Measurements from ENCODE around the gene TUBA1B. TPM values are rescaled to one million over a fixed set of nuclear protein-coding genes. Genes with fewer than 3 reads are reported as not detected.

Gene TUBA1B
- polyA plus RNA-seq, 4 donors = 196 to 1,168 (median 451) TPM

GRCh38 chr12:49092086-49092815, 38.9 kb downstream of the TUBA1B start:
- Histone ChIP-seq H3K4me3 (ENCODE audit: low read depth in 1 of 3, low read length in 3 of 3) (no peak overlapping the region), H3K36me3 (ENCODE audit: control insufficient read depth in 3 of 3, insufficient read depth in 2 of 3, low read depth in 1 of 3, low read length in 3 of 3) (peaks cover 0 to 10% (median 5%) of the 10 kb centered on the region in 3 donors), H3K9me3 (ENCODE audit: control insufficient read depth in 2 of 2, insufficient read depth in 1 of 2, low read depth in 1 of 2, low read length in 1 of 2) (peaks cover 0 to 2% of the 10 kb centered on the region in 2 donors), H3K27me3 (ENCODE audit: control insufficient read depth in 3 of 3, insufficient read depth in 3 of 3, low read length in 3 of 3) (peaks cover 9 to 73% (median 22%) of the 10 kb centered on the region in 3 donors), H3K27ac (ENCODE audit: low read depth in 1 of 3, low read length in 2 of 3) (no peak overlapping the region), H3K4me1 (ENCODE audit: control insufficient read depth in 3 of 3, insufficient read depth in 2 of 3, low read depth in 1 of 3, low read length in 2 of 3) (peaks cover 0 to 40% (median 3%) of the 10 kb centered on the region in 3 donors)
- DNase-seq (peak in 1 of 2 donors; percentile 40), FAIRE-seq (no peak)
- WGBS, 3 donors = 2 to 6% (median 4%) methylated on average over 31 to 32 of the region's 32 CpGs

- DNase-seq = no peak
- no peak for FAIRE-seq
- peaks cover 9 to 73% (median 22%) of the 10 kb centered on the region in 3 donors for H3K27me3 ChIP-seq (ENCODE audit: control insufficient read depth in 3 of 3, insufficient read depth in 3 of 3, low read length in 3 of 3)
- H3K27ac ChIP-seq (ENCODE audit: low read depth in 1 of 3, low read length in 2 of 3) = no peak overlapping the region
- H3K4me1 ChIP-seq (ENCODE audit: control insufficient read depth in 3 of 3, insufficient read depth in 2 of 3, low read depth in 1 of 3, low read length in 2 of 3) = peaks cover 0 to 40% (median 3%) of the 10 kb centered on the region in 3 donors
- no peak overlapping the region for H3K4me3 ChIP-seq (ENCODE audit: low read depth in 1 of 3, low read length in 3 of 3)
- WGBS, 3 donors = 3 to 5% (median 3%) methylated on average over 14 of the region's 14 CpGs
- peaks cover 0 to 5% (median under 1%) of the 10 kb centered on the region in 3 donors for H3K36me3 ChIP-seq (ENCODE audit: control insufficient read depth in 3 of 3, insufficient read depth in 2 of 3, low read depth in 1 of 3, low read length in 3 of 3)
- peaks cover 0 to 2% of the 10 kb centered on the region in 2 donors for H3K9me3 ChIP-seq (ENCODE audit: control insufficient read depth in 2 of 2, insufficient read depth in 1 of 2, low read depth in 1 of 2, low read length in 1 of 2)
Observed at GRCh38 chr12:49091836-49092085, 39.4 kb downstream of the TUBA1B start.

GRCh38 chr12:49091056-49091835, 39.9 kb downstream of the TUBA1B start:
- Histone ChIP-seq H3K36me3 (ENCODE audit: control insufficient read depth in 3 of 3, insufficient read depth in 2 of 3, low read depth in 1 of 3, low read length in 3 of 3) (peaks cover 0 to 3% (median 0%) of the 10 kb centered on the region in 3 donors), H3K9me3 (ENCODE audit: control insufficient read depth in 2 of 2, insufficient read depth in 1 of 2, low read depth in 1 of 2, low read length in 1 of 2) (peaks cover 0 to 2% of the 10 kb centered on the region in 2 donors), H3K4me3 (ENCODE audit: low read depth in 1 of 3, low read length in 3 of 3) (no peak overlapping the region), H3K27ac (ENCODE audit: low read depth in 1 of 3, low read length in 2 of 3) (no peak overlapping the region), H3K27me3 (ENCODE audit: control insufficient read depth in 3 of 3, insufficient read depth in 3 of 3, low read length in 3 of 3) (peaks cover 9 to 73% (median 22%) of the 10 kb centered on the region in 3 donors), H3K4me1 (ENCODE audit: control insufficient read depth in 3 of 3, insufficient read depth in 2 of 3, low read depth in 1 of 3, low read length in 2 of 3) (peaks cover 0 to 40% (median 3%) of the 10 kb centered on the region in 3 donors)
- DNase-seq (no peak), FAIRE-seq (no peak)
- 16 to 27% (median 17%) methylated on average over 41 of the region's 41 CpGs for WGBS, 3 donors

- H3K27me3 ChIP-seq (ENCODE audit: control insufficient read depth in 3 of 3, insufficient read depth in 3 of 3, low read length in 3 of 3) = peaks cover 9 to 68% (median 22%) of the 10 kb centered on the region in 3 donors
- DNase-seq (peak in 1 of 2 donors; percentile 49), FAIRE-seq (no peak)
- WGBS, 3 donors = 2 to 3% (median 3%) methylated on average over 68 to 88 of the region's 88 CpGs
- H3K27ac ChIP-seq (ENCODE audit: low read depth in 1 of 3, low read length in 2 of 3) = no peak overlapping the region
- peaks cover 0 to 2% of the 10 kb centered on the region in 2 donors for H3K9me3 ChIP-seq (ENCODE audit: control insufficient read depth in 2 of 2, insufficient read depth in 1 of 2, low read depth in 1 of 2, low read length in 1 of 2)
- H3K4me3 ChIP-seq (ENCODE audit: low read depth in 1 of 3, low read length in 3 of 3) = peak overlapping the region in 2 of 3 donors; percentile 8 to 28
- no peaks in the 10 kb centered on the region for H3K36me3 ChIP-seq (ENCODE audit: control insufficient read depth in 3 of 3, insufficient read depth in 2 of 3, low read depth in 1 of 3, low read length in 3 of 3)
- peaks cover 0 to 40% (median 3%) of the 10 kb centered on the region in 3 donors for H3K4me1 ChIP-seq (ENCODE audit: control insufficient read depth in 3 of 3, insufficient read depth in 2 of 3, low read depth in 1 of 3, low read length in 2 of 3)
Observed at GRCh38 chr12:49089821-49090773, 41.1 kb downstream of the TUBA1B start.

GRCh38 chr12:49088932-49089330, 42.3 kb downstream of the TUBA1B start:
- Histone ChIP-seq H3K9me3 (ENCODE audit: control insufficient read depth in 2 of 2, insufficient read depth in 1 of 2, low read depth in 1 of 2, low read length in 1 of 2) (peaks cover 0 to 2% of the 10 kb centered on the region in 2 donors), H3K4me3 (ENCODE audit: low read depth in 1 of 3, low read length in 3 of 3) (no peak overlapping the region), H3K36me3 (ENCODE audit: control insufficient read depth in 3 of 3, insufficient read depth in 2 of 3, low read depth in 1 of 3, low read length in 3 of 3) (no peaks in the 10 kb centered on the region), H3K27ac (ENCODE audit: low read depth in 1 of 3, low read length in 2 of 3) (no peak overlapping the region), H3K4me1 (ENCODE audit: control insufficient read depth in 3 of 3, insufficient read depth in 2 of 3, low read depth in 1 of 3, low read length in 2 of 3) (peaks cover 0 to 31% (median 3%) of the 10 kb centered on the region in 3 donors), H3K27me3 (ENCODE audit: control insufficient read depth in 3 of 3, insufficient read depth in 3 of 3, low read length in 3 of 3) (peaks cover 9 to 57% (median 16%) of the 10 kb centered on the region in 3 donors)
- DNase-seq = no peak
- WGBS, 3 donors = 49 to 58% (median 56%) methylated on average over 6 of the region's 6 CpGs
- no peak for FAIRE-seq

- FAIRE-seq = no peak
- WGBS, 3 donors = 1 to 3% (median 2%) methylated on average over 16 to 18 of the region's 18 CpGs
- H3K4me3 ChIP-seq (ENCODE audit: low read depth in 1 of 3, low read length in 3 of 3) = no peak overlapping the region
- peaks cover 0 to 26% (median 3%) of the 10 kb centered on the region in 3 donors for H3K4me1 ChIP-seq (ENCODE audit: control insufficient read depth in 3 of 3, insufficient read depth in 2 of 3, low read depth in 1 of 3, low read length in 2 of 3)
- DNase-seq = peak; percentile 80 to 89
- no peaks in the 10 kb centered on the region for H3K36me3 ChIP-seq (ENCODE audit: control insufficient read depth in 3 of 3, insufficient read depth in 2 of 3, low read depth in 1 of 3, low read length in 3 of 3)
- H3K27ac ChIP-seq (ENCODE audit: low read depth in 1 of 3, low read length in 2 of 3) = no peak overlapping the region
- peaks cover 0 to 2% of the 10 kb centered on the region in 2 donors for H3K9me3 ChIP-seq (ENCODE audit: control insufficient read depth in 2 of 2, insufficient read depth in 1 of 2, low read depth in 1 of 2, low read length in 1 of 2)
- peaks cover 9 to 51% (median 13%) of the 10 kb centered on the region in 3 donors for H3K27me3 ChIP-seq (ENCODE audit: control insufficient read depth in 3 of 3, insufficient read depth in 3 of 3, low read length in 3 of 3)
Observed at GRCh38 chr12:49088150-49088931, 42.9 kb downstream of the TUBA1B start.

- Histone ChIP-seq H3K4me1 (ENCODE audit: control insufficient read depth in 3 of 3, insufficient read depth in 2 of 3, low read depth in 1 of 3, low read length in 2 of 3) (peaks cover 0 to 13% (median 3%) of the 10 kb centered on the region in 3 donors), H3K9me3 (ENCODE audit: control insufficient read depth in 2 of 2, insufficient read depth in 1 of 2, low read depth in 1 of 2, low read length in 1 of 2) (peaks cover 0 to 2% of the 10 kb centered on the region in 2 donors), H3K27me3 (ENCODE audit: control insufficient read depth in 3 of 3, insufficient read depth in 3 of 3, low read length in 3 of 3) (peaks cover 3 to 32% (median 10%) of the 10 kb centered on the region in 3 donors), H3K4me3 (ENCODE audit: low read depth in 1 of 3, low read length in 3 of 3) (no peak overlapping the region), H3K36me3 (ENCODE audit: control insufficient read depth in 3 of 3, insufficient read depth in 2 of 3, low read depth in 1 of 3, low read length in 3 of 3) (no peaks in the 10 kb centered on the region), H3K27ac (ENCODE audit: low read depth in 1 of 3, low read length in 2 of 3) (no peak overlapping the region)
- FAIRE-seq (no peak), DNase-seq (no peak)
- 77 to 84% (median 82%) methylated on average over 3 of the region's 3 CpGs for WGBS, 3 donors
Observed at GRCh38 chr12:49086116-49086515, 45.1 kb downstream of the TUBA1B start.
